Astrocyte of the cerebellum (primary cell): ENCODE measurements around the gene SLC17A8.
A peak's percentile ranks its signal among the peaks of the same experiment; 100 is the strongest.
"Not testable (repeated sequence)": the region's sequence is repeated elsewhere in the genome, so short reads cannot be mapped to it uniquely, and the experiment has no call there.

Experiments used
- DNase-seq: peaks from one replicate; pipeline ENCODE4 v3.0.0-alpha.2; 2011; ENCODE audit warnings: low read depth
- H3K4me3 ChIP-seq: 2 replicates; pipeline ENCODE4 v1.5.1; 2011; ENCODE audit warnings: mild to moderate bottlenecking, low read depth, low read length, moderate library complexity
- in situ Hi-C: cut with HindIII; loops from 2 replicates; pipeline ENCODE4 v1.10.0; 2017; ENCODE audit warnings: low sequenced_read_pairs
- TF ChIP-seq, protein P1 (sequence below): IDR thresholded peaks from 2 replicates; pipeline ENCODE4 v1.5.1; 2012; ENCODE audit warnings: low read length, low read depth, moderate library complexity, mild to moderate bottlenecking; ENCODE audit errors: missing control alignments

Gene SLC17A8

DNA sequence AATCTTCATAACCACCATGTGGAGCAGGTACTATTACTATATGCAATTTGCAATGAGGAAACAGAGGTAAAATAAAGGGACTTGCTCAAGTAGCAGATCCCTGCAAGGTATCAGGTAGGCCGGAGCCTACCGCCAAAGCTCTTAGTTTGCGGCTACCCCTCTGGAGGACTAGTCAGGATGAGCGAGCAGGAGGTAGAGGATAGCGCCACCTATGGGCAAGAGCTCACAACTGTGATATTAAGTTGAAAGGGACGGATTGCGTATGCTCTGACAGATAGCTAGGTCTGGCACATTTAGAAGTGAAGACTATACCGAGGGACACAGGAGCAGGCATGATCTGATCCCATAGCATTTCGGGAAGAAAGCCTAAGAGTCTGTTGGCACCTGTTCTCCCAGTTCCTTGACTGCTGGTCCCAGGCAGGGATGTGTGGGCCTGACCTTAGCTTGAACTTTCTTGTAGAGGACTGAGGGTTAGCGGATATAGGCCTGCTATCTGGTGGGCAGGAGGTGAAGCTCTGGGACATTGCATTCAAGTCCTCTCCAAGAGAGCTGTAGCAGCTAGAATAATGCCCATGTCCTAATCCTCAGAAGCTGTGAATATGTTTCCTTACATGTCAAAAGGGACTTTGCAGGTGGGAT, 48.0 kb downstream of the SLC17A8 start:
- TF ChIP-seq, protein P1, sequence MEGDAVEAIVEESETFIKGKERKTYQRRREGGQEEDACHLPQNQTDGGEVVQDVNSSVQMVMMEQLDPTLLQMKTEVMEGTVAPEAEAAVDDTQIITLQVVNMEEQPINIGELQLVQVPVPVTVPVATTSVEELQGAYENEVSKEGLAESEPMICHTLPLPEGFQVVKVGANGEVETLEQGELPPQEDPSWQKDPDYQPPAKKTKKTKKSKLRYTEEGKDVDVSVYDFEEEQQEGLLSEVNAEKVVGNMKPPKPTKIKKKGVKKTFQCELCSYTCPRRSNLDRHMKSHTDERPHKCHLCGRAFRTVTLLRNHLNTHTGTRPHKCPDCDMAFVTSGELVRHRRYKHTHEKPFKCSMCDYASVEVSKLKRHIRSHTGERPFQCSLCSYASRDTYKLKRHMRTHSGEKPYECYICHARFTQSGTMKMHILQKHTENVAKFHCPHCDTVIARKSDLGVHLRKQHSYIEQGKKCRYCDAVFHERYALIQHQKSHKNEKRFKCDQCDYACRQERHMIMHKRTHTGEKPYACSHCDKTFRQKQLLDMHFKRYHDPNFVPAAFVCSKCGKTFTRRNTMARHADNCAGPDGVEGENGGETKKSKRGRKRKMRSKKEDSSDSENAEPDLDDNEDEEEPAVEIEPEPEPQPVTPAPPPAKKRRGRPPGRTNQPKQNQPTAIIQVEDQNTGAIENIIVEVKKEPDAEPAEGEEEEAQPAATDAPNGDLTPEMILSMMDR: peak; percentile 52

DNA sequence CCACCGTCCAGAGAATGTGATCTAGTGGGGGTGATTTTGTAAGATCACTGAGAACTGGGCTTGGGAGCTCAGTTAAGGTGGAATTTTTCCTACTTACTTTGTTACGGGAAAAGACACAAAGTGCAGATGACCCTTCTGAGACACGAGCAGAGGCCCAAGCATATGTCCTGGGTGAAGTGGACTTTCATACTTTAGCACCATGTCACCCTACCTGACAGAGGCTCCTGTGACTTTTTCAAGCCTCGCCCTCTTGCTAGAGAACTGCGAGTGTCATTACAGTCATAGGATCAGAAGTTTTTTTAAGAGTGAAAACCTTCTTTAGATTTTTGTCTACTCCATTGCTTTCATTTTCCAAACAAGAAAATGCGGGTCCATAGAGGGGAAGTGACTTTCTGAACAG, 56.1 kb downstream of the SLC17A8 start:
- TF ChIP-seq, protein P1: no peak
- no peak overlapping the region for H3K4me3 ChIP-seq
- in situ Hi-C loops: loop anchor here (5.0 kb wide), 1 partner anchor 44 kb away; no protein-coding TSS in a partner anchor
- DNase-seq: no peak

More for the DNA sequence above, 48.0 kb downstream of the SLC17A8 start:
- no peak for DNase-seq
- H3K4me3 ChIP-seq: no peak overlapping the region
- in situ Hi-C loops: no loop called here

DNA sequence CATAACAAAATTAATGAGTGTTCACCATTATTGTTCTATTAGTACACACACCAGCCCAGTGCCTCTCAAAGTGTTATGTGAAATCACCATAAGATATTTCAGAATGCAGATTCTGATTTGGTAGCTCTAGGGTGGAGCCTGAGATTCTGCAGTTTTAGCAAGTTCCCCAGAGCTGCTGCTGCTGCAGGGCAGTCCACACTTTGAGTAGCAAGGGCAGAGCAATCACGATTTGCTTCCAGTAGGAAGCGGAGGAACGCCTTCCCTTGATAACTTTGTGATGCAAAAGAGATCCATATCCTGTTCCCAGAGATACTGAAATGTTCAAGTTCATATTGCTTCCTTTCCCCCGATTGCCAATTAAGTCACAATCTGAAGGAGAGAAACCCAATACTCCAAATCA, 57.9 kb downstream of the SLC17A8 start:
- H3K4me3 ChIP-seq: no peak overlapping the region
- in situ Hi-C loops: loop anchor here (5.0 kb wide), 1 partner anchor 43 kb away; no protein-coding TSS in a partner anchor
- TF ChIP-seq, protein P1: no peak
- DNase-seq: no peak

DNA sequence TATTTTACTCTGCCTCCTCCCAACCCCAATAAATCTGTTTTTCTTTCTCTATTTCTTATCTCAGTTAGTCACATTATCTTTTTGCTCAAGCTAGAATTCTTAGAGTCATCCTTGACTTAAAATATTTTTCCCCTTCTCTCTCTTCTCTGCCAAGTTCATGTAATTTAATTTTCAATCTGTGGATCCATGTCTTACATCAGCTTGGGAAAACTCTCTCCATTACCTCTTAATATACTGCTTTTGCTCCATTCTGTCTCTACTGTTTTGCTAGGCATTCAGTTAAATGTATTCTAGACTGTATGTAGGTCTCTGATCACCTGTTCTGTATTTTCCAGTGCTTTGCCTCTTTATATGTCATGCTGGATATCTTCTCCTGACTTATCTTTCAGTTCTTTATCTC, 65.8 kb downstream of the SLC17A8 start:
- TF ChIP-seq, protein P1: no peak
- in situ Hi-C loops: no loop called here
- DNase-seq: no peak
- H3K4me3 ChIP-seq: no peak overlapping the region

DNA sequence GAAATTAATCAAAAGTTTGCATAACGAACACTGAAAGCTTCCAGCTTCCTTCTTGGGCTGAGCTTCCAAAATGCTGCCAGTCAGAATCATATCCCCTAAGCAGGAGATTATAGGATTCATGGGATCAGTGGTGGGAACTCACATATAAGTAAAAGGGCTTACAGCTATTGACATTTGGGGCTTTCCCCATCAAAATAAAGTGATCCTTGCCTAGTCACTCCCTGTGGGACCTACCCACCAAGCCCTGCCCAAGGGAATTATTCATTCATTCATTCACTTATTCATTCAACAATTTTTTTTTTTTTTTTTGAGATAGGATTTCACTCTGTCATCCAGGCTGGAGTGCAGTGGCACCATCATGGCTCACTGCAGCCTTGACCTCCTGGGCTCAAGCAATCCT, 69.3 kb downstream of the SLC17A8 start:
- TF ChIP-seq, protein P1: no peak
- in situ Hi-C loops: no loop called here
- no peak for DNase-seq
- no peak overlapping the region for H3K4me3 ChIP-seq

DNA sequence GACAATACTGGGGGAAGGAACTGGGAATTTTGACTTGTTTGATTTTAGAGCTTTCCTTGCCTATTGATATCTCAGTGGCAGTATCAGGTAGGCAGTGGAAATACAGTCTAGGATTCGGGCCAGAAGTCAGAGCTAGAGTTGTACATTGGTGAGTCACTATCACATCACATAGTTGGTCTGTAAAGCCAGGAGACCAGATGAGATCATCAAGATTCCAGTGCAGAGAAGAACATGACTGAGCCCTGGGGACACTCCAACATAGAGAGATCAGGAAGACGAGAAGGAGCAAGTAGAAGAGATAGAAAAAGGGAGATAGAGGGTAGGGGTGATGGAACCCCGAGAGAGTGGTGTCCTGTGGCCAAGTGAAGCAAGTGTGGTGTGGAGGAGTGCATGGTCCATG, 70.2 kb downstream of the SLC17A8 start:
- no peak overlapping the region for H3K4me3 ChIP-seq
- in situ Hi-C loops: no loop called here
- DNase-seq: peak; percentile 41
- TF ChIP-seq, protein P1: no peak

DNA sequence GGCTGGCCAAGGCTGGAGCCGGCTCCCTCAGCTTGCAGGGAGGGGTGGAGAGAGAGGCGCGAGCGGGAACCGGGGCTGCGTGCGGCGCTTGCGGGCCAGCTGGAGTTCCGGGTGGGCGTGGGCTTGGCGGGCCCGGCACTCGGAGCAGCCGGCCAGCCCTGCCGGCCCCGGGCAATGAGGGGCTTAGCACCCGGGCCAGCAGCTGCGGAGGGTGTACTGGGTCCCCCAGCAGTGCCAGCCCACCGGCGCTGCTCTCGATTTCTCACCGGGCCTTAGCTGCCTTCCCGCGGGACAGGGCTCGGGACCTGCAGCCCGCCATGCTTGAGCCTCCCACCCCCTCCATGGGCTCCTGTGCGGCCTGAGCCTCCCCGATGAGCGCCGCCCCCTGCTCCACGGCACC, 73.4 kb downstream of the SLC17A8 start:
- in situ Hi-C loops, DNase-seq, H3K4me3 ChIP-seq: not testable (repeated sequence)
